Activated CD4-positive, alpha-beta T cell treated with anti-CD3 and anti-CD28 coated beads, Interleukin-2, amount 50 U/mL, for 24 hours (primary cell): ENCODE measurements around the gene GATC.
A peak's percentile ranks its signal among the peaks of the same experiment; 100 is the strongest.
"Not testable (repeated sequence)": the region's sequence is repeated elsewhere in the genome, so short reads cannot be mapped to it uniquely, and the experiment has no call there.

Experiments
- DNase-seq, 2 donors: peaks; one replicate each; pipeline ENCODE4 v3.0.0-alpha.2; 2020; ENCODE audit warnings: low read depth in 1 of 2, low spot score in 1 of 2

Gene GATC

DNA sequence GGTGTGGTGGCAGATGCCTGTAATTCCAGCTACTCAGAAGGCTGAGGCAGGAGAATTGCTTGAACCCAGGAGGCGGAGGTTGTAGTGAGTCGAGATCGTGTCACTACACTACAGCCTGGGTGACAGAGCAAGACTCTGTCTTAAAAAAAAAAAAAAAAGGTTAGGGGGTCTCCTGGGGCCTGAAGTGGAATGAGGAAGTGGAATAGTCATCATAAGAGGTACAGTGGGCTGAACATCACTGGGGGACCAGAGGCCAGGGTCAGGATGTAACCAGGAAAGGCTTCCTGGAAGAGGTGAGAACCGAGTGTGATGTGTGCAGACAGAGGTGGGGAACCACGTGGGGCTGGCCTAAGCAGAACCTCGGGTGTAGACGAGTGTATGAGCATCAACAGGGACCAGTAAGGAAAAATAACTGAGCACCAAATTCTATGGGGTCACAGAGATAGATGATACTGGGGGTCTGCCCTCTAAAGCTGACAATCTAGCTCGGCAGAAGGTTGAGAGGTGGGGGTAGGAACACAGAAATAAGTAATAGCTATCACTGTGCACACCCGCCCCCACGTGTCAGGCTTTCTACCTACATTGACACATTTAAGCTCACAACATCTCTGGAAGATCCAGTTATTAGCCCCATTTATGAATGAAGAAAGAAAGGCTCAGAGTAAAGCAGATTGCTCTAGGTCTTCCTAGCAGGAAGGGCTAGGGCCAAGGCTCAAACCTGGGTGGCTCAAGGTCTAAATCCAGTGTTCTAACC, 13.3 kb upstream of the GATC start:
- DNase-seq, result no peak

DNA sequence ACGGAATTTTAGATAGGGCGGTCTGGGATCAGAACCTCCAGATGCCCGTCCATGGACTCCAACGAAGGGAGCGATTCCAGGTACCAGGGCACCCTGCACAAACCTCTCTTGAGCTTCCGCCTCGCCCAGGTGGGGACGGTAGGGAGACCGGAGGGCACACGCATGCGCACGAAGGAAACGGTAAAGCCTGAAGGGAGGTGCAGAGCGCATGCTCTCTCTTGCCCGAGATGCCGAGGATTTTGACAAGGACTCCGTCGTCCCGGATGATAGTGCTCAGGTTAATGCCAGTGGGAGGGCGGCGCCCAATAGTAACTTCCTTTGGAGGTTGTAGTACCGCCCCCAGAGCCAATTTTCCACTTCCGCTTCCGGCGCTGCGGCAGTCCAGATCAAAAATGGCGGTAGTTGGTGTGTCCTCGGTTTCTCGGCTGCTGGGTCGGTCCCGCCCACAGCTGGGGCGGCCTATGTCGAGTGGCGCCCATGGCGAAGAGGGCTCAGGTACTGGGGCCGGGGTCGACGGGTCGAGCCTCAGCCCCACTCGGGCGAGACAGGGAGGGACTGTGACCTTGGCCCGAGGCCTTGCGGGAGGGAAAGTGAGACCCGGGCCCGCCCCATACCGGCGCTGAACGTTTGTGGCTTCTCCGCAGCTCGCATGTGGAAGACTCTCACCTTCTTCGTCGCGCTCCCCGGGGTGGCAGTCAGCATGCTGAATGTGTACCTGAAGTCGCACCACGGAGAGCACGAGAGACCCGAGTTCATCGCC, 8.3 kb upstream of the GATC start, which contains the start of gene COX6A1:
TSS of gene COX6A1 (plus strand) at position 379 of the 760 bp plus-strand sequence. CDS start at position 393, 14 bp downstream.
- peak; percentile 92 to 99 for DNase-seq

DNA sequence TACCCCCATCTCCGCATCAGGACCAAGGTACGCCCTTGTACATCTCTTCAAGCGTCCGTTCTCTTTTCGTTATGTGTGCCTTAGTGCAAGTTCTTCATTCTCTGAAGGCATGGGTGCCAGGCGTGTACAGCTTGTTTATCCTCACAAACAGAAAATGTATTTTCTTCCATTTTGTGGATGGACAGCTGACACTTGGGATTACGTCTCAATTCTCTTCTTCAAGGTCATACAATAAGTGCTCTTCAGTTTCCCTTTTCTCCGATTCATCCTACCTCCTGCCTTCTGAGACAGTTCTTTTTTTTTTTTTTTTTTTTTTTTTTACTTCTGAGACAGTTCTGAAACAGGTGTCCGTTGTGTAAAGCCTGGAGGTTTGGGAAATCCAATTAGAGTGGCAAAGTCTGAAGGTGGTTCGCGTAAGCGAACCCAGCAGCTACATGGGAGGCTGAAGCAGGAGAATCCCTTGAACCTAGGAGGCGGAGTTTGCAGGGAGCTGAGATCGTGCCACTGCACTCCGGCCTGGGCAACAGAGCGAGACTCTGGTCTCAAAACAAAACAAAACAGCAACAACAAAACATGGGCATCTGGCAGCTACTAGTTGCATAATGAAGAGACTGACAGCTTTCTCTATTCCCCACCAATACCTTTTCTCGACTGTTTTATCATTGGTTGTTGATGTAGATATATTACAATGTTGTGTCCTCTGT, 7.6 kb upstream of the GATC start:
- DNase-seq, result no peak

- DNase-seq, result peak; percentile 43 to 62
These were observed 6.5 kb upstream of the GATC start for GRCh38 chr12:120439646-120440247.

DNA sequence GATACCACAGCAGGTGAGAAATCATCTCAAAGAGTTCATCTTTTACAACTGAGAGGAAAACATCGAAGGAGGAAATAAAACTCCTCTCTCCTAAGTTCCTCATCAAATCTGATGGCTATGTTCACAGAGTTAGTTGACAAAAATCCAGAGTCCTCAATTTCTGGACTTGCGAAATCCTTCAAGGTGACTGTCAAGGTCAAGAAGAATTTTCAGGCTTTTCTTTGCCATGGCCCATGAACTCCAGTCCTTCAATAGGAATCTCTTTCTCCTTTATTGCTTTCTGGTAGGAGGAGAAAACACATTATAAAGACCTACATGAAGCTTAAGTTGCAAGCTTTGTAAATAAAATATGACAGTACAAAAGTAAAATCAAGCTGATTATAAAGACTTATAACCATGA, 1.6 kb upstream of the GATC start:
- DNase-seq, result no peak

GRCh38 chr12:120446844-120447178, 567 bp downstream of the GATC start:
- DNase-seq, result not testable (repeated sequence)

DNA sequence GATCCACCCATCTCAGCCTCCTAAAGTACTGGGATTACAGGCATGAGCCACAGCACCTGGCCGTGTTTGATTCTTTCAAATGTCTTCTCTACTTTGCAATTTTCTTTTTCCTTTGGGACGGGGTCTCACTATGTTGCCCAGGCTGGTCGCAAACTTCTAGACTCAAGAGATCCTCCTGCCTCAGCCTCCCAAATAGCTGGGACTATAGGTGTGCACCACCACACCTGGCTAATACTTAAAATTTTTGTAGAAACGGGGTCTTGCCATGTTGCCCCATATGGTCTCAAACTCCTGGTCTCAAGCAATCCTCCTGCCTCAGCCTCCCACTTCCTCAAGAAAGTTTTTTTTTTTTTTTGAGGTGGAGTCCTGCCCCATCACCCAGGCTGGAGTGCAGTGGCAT, 1.7 kb downstream of the GATC start:
- no peak for DNase-seq

- DNase-seq, result not testable (repeated sequence)
These were observed 6.3 kb downstream of the GATC start for GRCh38 chr12:120452524-120452923.

DNA sequence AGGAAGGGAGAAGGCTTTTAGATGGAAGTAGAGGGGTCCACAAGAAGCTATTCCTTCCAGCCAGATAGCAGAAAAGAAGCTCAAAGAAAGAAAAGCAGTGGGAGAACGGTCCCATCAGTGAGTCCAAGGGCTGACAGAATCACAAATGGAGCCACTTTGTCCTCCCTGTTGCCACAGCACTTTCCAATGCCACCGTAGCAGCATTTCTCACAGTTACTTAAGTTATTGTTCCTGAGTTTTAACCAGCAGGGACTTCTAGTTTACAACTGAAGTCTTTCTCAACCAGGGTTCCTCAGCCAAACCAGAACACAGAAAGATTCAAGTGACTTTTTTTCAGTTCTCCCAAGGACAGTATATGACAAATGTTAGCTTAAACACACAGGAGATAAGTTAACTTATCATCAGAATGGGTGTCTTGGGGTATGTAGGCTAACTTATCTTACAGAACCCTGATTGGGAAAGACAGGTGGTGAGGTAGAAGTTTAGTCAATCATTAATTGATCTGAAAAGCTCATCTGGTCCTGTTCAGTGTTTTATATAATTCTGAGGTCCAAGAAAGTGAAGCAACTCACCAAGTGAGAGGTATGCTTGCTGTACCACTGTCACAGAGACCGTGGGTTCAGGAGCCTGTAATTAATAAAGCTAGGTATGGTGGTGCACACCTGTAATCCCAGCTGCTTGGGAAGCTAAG, 7.0 kb downstream of the GATC start:
- no peak for DNase-seq

DNA sequence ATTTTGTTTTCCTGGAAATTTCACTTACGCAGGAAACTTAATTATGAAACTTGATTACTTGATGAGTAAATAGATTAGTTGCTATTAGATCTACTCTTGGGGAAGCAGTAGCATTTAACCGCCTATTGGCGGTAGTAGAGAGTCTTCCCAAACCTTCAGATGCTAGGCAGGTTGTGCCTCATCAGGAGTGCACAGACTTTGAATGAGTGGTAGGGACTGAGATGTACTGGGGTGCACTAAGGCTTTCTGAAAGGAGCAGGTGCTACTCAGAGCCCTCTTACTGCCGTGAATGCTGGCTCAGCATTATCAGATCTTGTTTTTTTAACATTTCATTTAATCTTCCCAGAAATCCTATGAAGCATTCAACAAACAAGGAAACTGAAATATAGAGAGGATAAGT, 7.7 kb downstream of the GATC start:
- peak in 1 of 2 donors; percentile 15 for DNase-seq

GRCh38 chr12:120455302-120455701, 9.1 kb downstream of the GATC start:
- DNase-seq, result no peak

DNA sequence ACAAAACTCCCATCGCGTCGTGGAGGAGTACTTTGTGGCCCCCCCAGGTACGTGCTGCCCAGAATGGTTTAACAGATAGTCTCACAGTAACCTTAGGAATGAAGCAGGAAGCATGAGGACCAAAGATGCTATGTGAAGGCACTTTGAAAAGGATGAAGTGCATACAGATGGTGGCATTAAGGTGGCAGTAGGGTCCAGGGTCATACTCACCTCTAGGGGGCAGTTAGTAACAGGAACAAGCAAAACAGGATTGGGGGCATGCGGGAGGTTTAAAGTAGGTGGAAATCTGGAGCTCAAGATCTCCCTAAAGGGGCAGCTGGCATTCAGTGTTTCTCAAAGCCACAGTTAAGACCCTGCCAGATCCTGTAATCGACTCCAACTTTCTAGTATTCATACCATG, 10.9 kb downstream of the GATC start:
- no peak for DNase-seq

DNA sequence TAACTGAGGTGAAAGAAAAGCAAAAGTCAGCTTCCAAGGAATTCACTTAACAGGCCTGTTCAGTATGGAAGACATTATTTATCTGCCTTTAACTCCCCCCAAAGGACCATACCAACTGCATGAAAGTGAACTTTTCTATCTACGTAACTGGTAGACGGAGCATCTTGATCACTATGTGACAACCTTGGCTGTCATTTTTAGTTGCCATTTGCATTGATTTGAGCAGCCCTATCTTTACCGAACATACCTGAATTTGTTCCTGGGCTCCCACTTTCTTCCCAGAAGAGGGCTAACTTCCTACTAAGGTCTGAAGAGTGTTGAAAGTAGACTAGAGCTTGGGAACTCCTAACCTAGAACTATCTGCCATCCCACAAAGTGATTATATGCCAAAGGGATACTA, 13.9 kb downstream of the GATC start:
- no peak for DNase-seq

DNA sequence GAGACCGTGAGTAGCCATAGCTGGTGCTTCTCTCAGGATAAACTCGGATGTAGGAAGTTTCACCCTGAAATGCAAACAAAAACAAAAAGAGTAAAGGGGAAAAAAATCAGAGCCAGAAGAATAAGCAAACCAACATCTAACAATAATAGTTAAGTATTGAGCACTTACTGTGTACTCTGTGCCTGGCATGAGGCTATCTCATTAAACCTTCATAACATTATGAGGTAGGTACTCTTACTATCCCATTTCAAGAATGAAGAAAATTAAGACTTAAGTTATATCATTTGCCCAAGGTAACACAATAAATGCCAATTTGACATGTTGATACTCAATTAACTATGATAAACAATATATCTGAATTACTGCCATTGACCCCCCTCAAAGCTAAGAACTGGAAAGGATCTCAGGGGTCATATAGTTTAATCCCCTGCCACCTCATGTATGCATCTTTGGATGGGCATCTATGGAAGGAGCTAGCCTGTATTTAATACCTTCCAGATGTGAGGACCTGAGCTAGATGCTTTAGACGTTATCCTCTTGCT, 15.9 kb downstream of the GATC start:
- DNase-seq, result no peak

- no peak for DNase-seq
These were observed 17.5 kb downstream of the GATC start for GRCh38 chr12:120463712-120464111.

- no peak for DNase-seq
These were observed 19.5 kb downstream of the GATC start for GRCh38 chr12:120465756-120466155.

GRCh38 chr12:120466560-120467315, 20.5 kb downstream of the GATC start:
- no peak for DNase-seq

- no peak for DNase-seq
These were observed 21.2 kb downstream of the GATC start for GRCh38 chr12:120467439-120467838.

- DNase-seq, result no peak
These were observed 22.1 kb downstream of the GATC start for GRCh38 chr12:120468325-120468820.
